ENCODE results near the gene GRB2. TPM values are rescaled to one million over a fixed set of nuclear protein-coding genes. Genes with fewer than 3 reads are reported as not detected.
"Not testable (repeated sequence)": the region's sequence is repeated elsewhere in the genome, so short reads cannot be mapped to it uniquely, and the experiment has no call there.

The GRB2 gene
- total and polyA plus RNA-seq, 4 donors: 36.6 to 106 (median 67.5) TPM

GRCh38 chr17:75442168-75443103 is 37.0 kb upstream of the GRB2 start:
- Histone ChIP-seq H3K4me1 (ENCODE audit: control insufficient read depth in 1 of 2, insufficient read depth in 2 of 2, low read length in 2 of 2) (no peaks in the 10 kb centered on the region), H3K27me3 (ENCODE audit: control insufficient read depth in 1 of 2, insufficient read depth in 2 of 2, low read length in 1 of 2) (no peaks in the 10 kb centered on the region), H3K4me3 (ENCODE audit: low read length in 2 of 2) (no peak overlapping the region), H3K36me3 (ENCODE audit: control insufficient read depth in 1 of 2, insufficient read depth in 2 of 2, low read length in 1 of 2) (no peaks in the 10 kb centered on the region), H3K27ac (ENCODE audit: low read depth in 1 of 2, low read length in 2 of 2) (peak overlapping the region; percentile 43 to 64), H3K9me3 (ENCODE audit: control insufficient read depth, low read length) (no peaks in the 10 kb centered on the region)
- ATAC-seq (ENCODE audit: low FRiP score) (no peak), DNase-seq (no peak)
- WGBS, 2 donors: 83 to 95% methylated on average over 4 of the region's 4 CpGs
- intact Hi-C loops (cut with DNase I): loop anchor here in 1 of 2 donors (5.0 kb wide), 1 partner anchor 35 kb away; no protein-coding TSS in a partner anchor

GRCh38 chr17:75440738-75441448 is 35.4 kb upstream of the GRB2 start:
- WGBS, 2 donors: 31 to 33% methylated on average over 10 of the region's 10 CpGs
- H3K9me3 ChIP-seq (ENCODE audit: control insufficient read depth, low read length): no peaks in the 10 kb centered on the region
- no peaks in the 10 kb centered on the region for H3K27me3 ChIP-seq (ENCODE audit: control insufficient read depth in 1 of 2, insufficient read depth in 2 of 2, low read length in 1 of 2)
- H3K4me3 ChIP-seq (ENCODE audit: low read length in 2 of 2): no peak overlapping the region
- no peaks in the 10 kb centered on the region for H3K4me1 ChIP-seq (ENCODE audit: control insufficient read depth in 1 of 2, insufficient read depth in 2 of 2, low read length in 2 of 2)
- intact Hi-C loops (cut with DNase I): loop anchor here in 1 of 2 donors (5.0 kb wide), 1 partner anchor 36 kb away; no protein-coding TSS in a partner anchor
- H3K27ac ChIP-seq (ENCODE audit: low read depth in 1 of 2, low read length in 2 of 2): peak overlapping the region in 1 of 2 donors; percentile 79
- no peaks in the 10 kb centered on the region for H3K36me3 ChIP-seq (ENCODE audit: control insufficient read depth in 1 of 2, insufficient read depth in 2 of 2, low read length in 1 of 2)
- DNase-seq (no peak), ATAC-seq (ENCODE audit: low FRiP score) (no peak)

- no peak for DNase-seq
- Histone ChIP-seq H3K4me3 (ENCODE audit: low read length in 2 of 2) (no peak overlapping the region), H3K27ac (ENCODE audit: low read depth in 1 of 2, low read length in 2 of 2) (no peak overlapping the region), H3K36me3 (ENCODE audit: control insufficient read depth in 1 of 2, insufficient read depth in 2 of 2, low read length in 1 of 2) (no peaks in the 10 kb centered on the region), H3K27me3 (ENCODE audit: control insufficient read depth in 1 of 2, insufficient read depth in 2 of 2, low read length in 1 of 2) (no peaks in the 10 kb centered on the region), H3K4me1 (ENCODE audit: control insufficient read depth in 1 of 2, insufficient read depth in 2 of 2, low read length in 2 of 2) (no peaks in the 10 kb centered on the region), H3K9me3 (ENCODE audit: control insufficient read depth, low read length) (no peaks in the 10 kb centered on the region)
- WGBS, 2 donors: 90 to 91% methylated on average over 2 of the region's 2 CpGs
- intact Hi-C loops (cut with DNase I): no loop called here
- ATAC-seq (ENCODE audit: low FRiP score): no peak
These were observed 33.8 kb upstream of the GRB2 start for GRCh38 chr17:75439287-75439686.

- H3K4me1 ChIP-seq (ENCODE audit: control insufficient read depth in 1 of 2, insufficient read depth in 2 of 2, low read length in 2 of 2); DNase-seq; intact Hi-C loops (cut with DNase I); H3K27ac ChIP-seq (ENCODE audit: low read depth in 1 of 2, low read length in 2 of 2); H3K27me3 ChIP-seq (ENCODE audit: control insufficient read depth in 1 of 2, insufficient read depth in 2 of 2, low read length in 1 of 2); H3K4me3 ChIP-seq (ENCODE audit: low read length in 2 of 2); H3K9me3 ChIP-seq (ENCODE audit: control insufficient read depth, low read length); ATAC-seq (ENCODE audit: low FRiP score); H3K36me3 ChIP-seq (ENCODE audit: control insufficient read depth in 1 of 2, insufficient read depth in 2 of 2, low read length in 1 of 2): not testable (repeated sequence)
- WGBS, 2 donors: 86 to 89% methylated on average over 8 of the region's 8 CpGs
These were observed 31.9 kb upstream of the GRB2 start for GRCh38 chr17:75437404-75437803.

- H3K4me3 ChIP-seq (ENCODE audit: low read length in 2 of 2); ATAC-seq (ENCODE audit: low FRiP score); H3K9me3 ChIP-seq (ENCODE audit: control insufficient read depth, low read length); DNase-seq; H3K27me3 ChIP-seq (ENCODE audit: control insufficient read depth in 1 of 2, insufficient read depth in 2 of 2, low read length in 1 of 2); H3K36me3 ChIP-seq (ENCODE audit: control insufficient read depth in 1 of 2, insufficient read depth in 2 of 2, low read length in 1 of 2); H3K27ac ChIP-seq (ENCODE audit: low read depth in 1 of 2, low read length in 2 of 2); H3K4me1 ChIP-seq (ENCODE audit: control insufficient read depth in 1 of 2, insufficient read depth in 2 of 2, low read length in 2 of 2); intact Hi-C loops (cut with DNase I): not testable (repeated sequence)
- WGBS, 2 donors: 93 to 95% methylated on average over 6 of the region's 6 CpGs
These were observed 29.0 kb upstream of the GRB2 start for GRCh38 chr17:75434433-75434832.

- ATAC-seq (ENCODE audit: low FRiP score) (no peak), DNase-seq (no peak)
- no peak overlapping the region for H3K4me3 ChIP-seq (ENCODE audit: low read length in 2 of 2)
- peaks cover 2 to 3% of the 10 kb centered on the region in 2 donors for H3K4me1 ChIP-seq (ENCODE audit: control insufficient read depth in 1 of 2, insufficient read depth in 2 of 2, low read length in 2 of 2)
- no peaks in the 10 kb centered on the region for H3K36me3 ChIP-seq (ENCODE audit: control insufficient read depth in 1 of 2, insufficient read depth in 2 of 2, low read length in 1 of 2)
- H3K27me3 ChIP-seq (ENCODE audit: control insufficient read depth in 1 of 2, insufficient read depth in 2 of 2, low read length in 1 of 2): no peaks in the 10 kb centered on the region
- H3K27ac ChIP-seq (ENCODE audit: low read depth in 1 of 2, low read length in 2 of 2): no peak overlapping the region
- intact Hi-C loops (cut with DNase I): no loop called here
- WGBS, 2 donors: 76 to 80% methylated on average over 6 of the region's 6 CpGs
- H3K9me3 ChIP-seq (ENCODE audit: control insufficient read depth, low read length): no peaks in the 10 kb centered on the region
These were observed 27.8 kb upstream of the GRB2 start for GRCh38 chr17:75433218-75433783.

GRCh38 chr17:75430159-75430974 is 24.9 kb upstream of the GRB2 start:
- ATAC-seq (ENCODE audit: low FRiP score): peak; percentile 17
- intact Hi-C loops (cut with DNase I): no loop called here

More at GRCh38 chr17:75430159-75430974, 24.9 kb upstream of the GRB2 start:
- DNase-seq: peak; percentile 56 to 81
- Histone ChIP-seq H3K36me3 (ENCODE audit: control insufficient read depth in 1 of 2, insufficient read depth in 2 of 2, low read length in 1 of 2) (no peaks in the 10 kb centered on the region), H3K4me1 (ENCODE audit: control insufficient read depth in 1 of 2, insufficient read depth in 2 of 2, low read length in 2 of 2) (peaks cover 2 to 3% of the 10 kb centered on the region in 2 donors), H3K4me3 (ENCODE audit: low read length in 2 of 2) (no peak overlapping the region), H3K9me3 (ENCODE audit: control insufficient read depth, low read length) (no peaks in the 10 kb centered on the region), H3K27me3 (ENCODE audit: control insufficient read depth in 1 of 2, insufficient read depth in 2 of 2, low read length in 1 of 2) (no peaks in the 10 kb centered on the region), H3K27ac (ENCODE audit: low read depth in 1 of 2, low read length in 2 of 2) (peak overlapping the region; percentile 73 to 76)
- WGBS, 2 donors: 12% methylated on average over 11 of the region's 11 CpGs
